Measurements from ENCODE around the gene RAB30.

Gene RAB30

DNA sequence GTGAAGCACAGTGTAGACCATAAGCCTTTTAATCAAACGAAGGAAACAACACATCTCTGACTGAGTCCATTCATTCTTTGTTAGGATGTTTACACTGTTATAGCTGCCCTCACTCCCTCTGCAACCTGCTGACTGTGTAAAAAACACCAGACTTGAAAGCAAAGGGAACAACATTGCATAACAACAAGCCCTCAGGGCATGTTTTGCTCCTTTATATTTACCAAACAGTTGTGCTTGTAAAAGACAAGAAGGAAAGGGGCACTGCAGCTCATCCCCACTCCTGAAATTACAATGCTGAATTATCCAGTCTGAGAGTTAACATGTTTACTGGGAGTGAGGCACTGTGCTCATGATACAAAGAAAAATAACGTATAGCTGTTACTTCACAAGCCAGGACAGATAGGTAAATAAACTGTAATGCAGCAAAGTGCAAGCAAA lies 46.4 kb downstream of the RAB30 start:
- no peaks in the 10 kb centered on the region for H3K9me3 Mint-ChIP-seq
- H3K4me1 Mint-ChIP-seq = peaks cover 36% of the 10 kb centered on the region
- TF ChIP-seq, protein P1, sequence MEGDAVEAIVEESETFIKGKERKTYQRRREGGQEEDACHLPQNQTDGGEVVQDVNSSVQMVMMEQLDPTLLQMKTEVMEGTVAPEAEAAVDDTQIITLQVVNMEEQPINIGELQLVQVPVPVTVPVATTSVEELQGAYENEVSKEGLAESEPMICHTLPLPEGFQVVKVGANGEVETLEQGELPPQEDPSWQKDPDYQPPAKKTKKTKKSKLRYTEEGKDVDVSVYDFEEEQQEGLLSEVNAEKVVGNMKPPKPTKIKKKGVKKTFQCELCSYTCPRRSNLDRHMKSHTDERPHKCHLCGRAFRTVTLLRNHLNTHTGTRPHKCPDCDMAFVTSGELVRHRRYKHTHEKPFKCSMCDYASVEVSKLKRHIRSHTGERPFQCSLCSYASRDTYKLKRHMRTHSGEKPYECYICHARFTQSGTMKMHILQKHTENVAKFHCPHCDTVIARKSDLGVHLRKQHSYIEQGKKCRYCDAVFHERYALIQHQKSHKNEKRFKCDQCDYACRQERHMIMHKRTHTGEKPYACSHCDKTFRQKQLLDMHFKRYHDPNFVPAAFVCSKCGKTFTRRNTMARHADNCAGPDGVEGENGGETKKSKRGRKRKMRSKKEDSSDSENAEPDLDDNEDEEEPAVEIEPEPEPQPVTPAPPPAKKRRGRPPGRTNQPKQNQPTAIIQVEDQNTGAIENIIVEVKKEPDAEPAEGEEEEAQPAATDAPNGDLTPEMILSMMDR (IDR thresholded peaks at IDR 0.05) = no peak
- DNase-seq = no peak
- H3K4me3 Mint-ChIP-seq = no peak overlapping the region
- no peak overlapping the region for H3K27ac Mint-ChIP-seq
- H3K36me3 Mint-ChIP-seq (ENCODE audit: low read depth) = no peaks in the 10 kb centered on the region
- H3K27me3 Mint-ChIP-seq (ENCODE audit: low read depth, poor library complexity) = no peaks in the 10 kb centered on the region

DNA sequence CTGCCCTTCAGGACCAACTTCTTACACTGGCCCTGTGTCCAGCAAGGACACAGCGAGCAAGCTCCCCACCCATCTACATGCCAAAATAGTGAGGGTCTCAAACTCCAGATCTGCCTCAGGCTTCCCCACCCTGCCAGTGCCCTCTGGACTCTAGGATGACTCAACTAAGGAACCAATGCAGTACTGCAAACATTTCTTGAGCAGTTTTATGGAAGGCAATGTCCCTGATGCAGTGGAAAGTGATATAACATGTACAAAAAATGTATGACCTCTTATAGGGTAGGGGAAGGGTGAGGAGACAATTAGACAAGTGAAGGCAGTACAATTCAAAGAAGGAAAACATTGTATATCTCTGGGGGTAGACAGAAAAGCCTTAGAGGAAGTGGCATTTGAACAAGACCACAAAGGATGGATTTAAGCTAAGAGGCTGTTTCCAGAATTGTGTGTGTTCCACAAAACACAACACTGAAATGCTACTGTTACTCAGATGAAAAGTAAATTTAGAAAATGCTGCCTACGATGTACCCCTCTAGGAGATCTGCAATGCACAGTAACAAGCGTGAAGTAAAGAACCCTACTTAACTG lies 47.3 kb downstream of the RAB30 start:
- TF ChIP-seq, protein P1 (IDR thresholded peaks at IDR 0.05) = no peak
- Mint-ChIP-seq H3K4me1 (peaks cover 40% of the 10 kb centered on the region), H3K9me3 (no peaks in the 10 kb centered on the region), H3K4me3 (no peak overlapping the region), H3K36me3 (ENCODE audit: low read depth) (no peaks in the 10 kb centered on the region), H3K27ac (peak overlapping the region; percentile 16), H3K27me3 (ENCODE audit: low read depth, poor library complexity) (no peaks in the 10 kb centered on the region)
- no peak for DNase-seq

DNA sequence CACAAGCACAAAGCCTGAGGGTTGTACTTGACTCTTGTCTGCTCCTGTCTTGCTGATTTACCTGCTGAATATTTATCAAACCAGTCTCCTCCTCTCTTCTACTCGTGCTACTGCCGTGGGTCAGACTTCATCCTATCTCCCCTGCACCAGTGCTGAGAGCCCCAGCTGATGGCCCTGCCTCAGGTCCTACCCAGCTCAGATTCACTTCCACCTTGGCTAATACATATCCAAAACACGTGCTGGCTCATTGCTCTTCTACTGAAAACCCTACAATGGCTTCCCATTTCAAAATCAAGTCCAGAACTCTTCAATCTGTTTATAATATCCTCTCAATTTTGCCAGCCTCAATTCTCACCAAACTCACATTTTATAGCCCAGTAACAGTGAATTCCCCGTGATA lies 48.3 kb downstream of the RAB30 start:
- H3K4me1 Mint-ChIP-seq = peaks cover 42% of the 10 kb centered on the region
- DNase-seq = no peak
- peaks cover 4% of the 10 kb centered on the region for H3K9me3 Mint-ChIP-seq
- no peak overlapping the region for H3K4me3 Mint-ChIP-seq
- TF ChIP-seq, protein P1 (IDR thresholded peaks at IDR 0.05) = no peak
- no peak overlapping the region for H3K27ac Mint-ChIP-seq
- H3K27me3 Mint-ChIP-seq (ENCODE audit: low read depth, poor library complexity) = no peaks in the 10 kb centered on the region
- H3K36me3 Mint-ChIP-seq (ENCODE audit: low read depth) = peaks cover 4% of the 10 kb centered on the region

DNA sequence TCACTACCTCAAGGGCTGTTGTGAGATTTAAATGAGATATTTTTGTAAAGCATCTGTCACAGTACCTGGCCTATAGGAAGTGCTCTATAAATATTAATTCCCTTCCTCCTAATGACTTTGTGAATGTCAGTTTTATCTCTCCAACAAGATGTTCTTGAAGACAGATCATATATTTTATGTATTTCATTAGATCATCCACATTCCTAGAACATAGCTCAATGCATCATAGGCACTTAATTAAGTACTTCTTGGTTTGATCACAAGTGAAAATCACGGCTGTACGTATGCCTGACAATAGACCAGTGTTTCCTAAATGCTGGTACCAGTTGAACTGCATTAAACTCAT lies 49.9 kb downstream of the RAB30 start:
- H3K9me3 Mint-ChIP-seq = peaks cover 6% of the 10 kb centered on the region
- no peaks in the 10 kb centered on the region for H3K27me3 Mint-ChIP-seq (ENCODE audit: low read depth, poor library complexity)
- H3K4me3 Mint-ChIP-seq = no peak overlapping the region
- H3K36me3 Mint-ChIP-seq (ENCODE audit: low read depth) = peaks cover 6% of the 10 kb centered on the region
- DNase-seq = no peak
- H3K27ac Mint-ChIP-seq = no peak overlapping the region
- peaks cover 31% of the 10 kb centered on the region for H3K4me1 Mint-ChIP-seq
- TF ChIP-seq, protein P1 (IDR thresholded peaks at IDR 0.05) = no peak

DNA sequence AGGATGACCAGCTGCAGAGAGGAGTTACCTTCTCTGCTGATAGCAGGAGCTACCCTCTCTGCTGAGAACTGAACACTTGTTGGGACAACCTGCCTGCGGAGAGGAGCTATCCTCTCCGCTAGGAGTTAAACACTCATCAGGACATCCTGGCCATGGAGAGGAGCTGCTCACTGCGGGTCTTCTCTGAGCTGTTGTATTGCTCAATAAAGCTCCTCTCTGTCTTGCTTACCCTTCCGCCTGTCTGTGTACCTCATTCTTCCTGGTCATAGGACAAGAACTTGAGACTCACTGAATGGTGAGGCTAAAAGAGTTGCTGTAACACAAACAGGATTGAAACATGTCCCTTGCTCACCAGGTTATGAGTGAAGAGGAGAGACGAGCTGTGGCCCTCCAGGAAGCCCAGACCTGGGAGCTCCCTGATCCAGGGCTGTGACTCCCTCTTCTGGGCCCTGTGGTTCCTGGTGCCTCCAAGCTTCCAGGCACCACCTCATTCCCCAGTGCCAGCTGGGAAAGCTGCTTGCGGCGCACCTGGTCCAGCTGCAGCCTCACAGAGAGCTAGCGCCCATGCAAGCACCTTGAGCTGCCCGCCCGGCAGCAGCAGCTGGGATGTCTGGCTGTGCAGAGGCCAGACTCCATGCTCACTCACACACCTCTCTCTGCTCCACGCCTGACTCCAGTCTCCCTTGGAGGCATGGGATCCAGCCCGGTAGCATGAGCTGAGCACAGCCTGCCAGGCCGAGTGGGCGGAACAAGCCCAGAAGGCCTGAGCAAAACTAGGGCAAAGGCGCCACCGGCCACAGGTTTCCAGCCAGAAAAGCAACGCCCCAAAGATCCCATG lies 50.5 kb downstream of the RAB30 start:
- Mint-ChIP-seq H3K4me1 (peaks cover 31% of the 10 kb centered on the region), H3K27me3 (ENCODE audit: low read depth, poor library complexity) (no peaks in the 10 kb centered on the region), H3K9me3 (peaks cover 6% of the 10 kb centered on the region), H3K4me3 (no peak overlapping the region), H3K27ac (no peak overlapping the region), H3K36me3 (ENCODE audit: low read depth) (peaks cover 6% of the 10 kb centered on the region)
- DNase-seq = no peak
- TF ChIP-seq, protein P1 (IDR thresholded peaks at IDR 0.05) = no peak

All from nephron progenitor cell (in vitro differentiated cells).